22Rv1 (cell line): ENCODE results near the gene IRF1.

Experiments used
- CTCF ChIP-seq: fragments of 450-650 bp; IDR thresholded peaks from 2 replicates; pipeline ENCODE4 v1.5.1; 2017; ENCODE audit warnings: mild to moderate bottlenecking
- ZFX ChIP-seq: fragments of 450-650 bp; IDR thresholded peaks from 2 replicates; pipeline ENCODE4 v1.6.1; 2017; ENCODE audit warnings: antibody characterized with exemption, borderline replicate concordance

- TF ChIP-seq CTCF, result no peak
- TF ChIP-seq ZFX, result no peak
Measured at GRCh38 chr5:132464156-132464939, 26.2 kb downstream of the IRF1 start.
